ENCODE measurements around the gene GRIK5.

Gene GRIK5

DNA sequence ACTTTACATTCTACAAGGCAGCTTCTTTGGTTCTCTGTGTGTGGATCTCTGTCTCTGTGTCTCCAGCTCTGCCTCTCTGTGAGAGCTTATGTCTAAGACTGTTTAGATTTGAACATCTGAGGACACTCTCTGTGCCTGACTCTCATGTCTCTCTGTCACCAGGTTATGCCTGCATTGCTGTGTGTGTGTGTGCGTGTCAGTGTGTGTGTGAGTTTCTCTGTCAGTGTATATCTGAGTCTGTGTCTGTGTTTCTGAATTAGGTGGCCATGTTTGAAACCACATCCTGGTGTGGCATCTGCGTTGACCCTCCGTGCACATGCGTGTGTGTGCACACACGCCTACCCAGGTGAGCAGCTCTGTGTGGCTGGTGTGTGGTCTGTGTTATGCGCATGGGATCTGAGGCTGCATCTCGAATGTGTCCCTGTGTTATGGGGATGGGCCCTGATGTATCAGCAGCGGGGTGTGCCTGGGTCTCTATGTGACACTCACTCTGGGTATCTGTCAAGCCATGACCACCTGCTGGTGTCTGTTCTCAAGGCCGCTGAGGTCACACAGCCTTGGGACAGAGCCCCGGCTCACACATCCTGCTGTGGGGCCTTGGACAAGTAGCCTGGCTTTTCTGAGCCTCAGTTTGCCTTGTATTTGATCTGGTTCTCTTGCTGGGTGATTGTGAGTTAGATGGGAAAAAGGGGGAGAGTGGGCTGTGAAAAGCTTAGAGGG is 82.7 kb downstream of the GRIK5 start:
- TF ChIP-seq EZH2phosphoT487 (IDR thresholded peaks at IDR 0.05; ENCODE audit: borderline replicate concordance, low read length): no peak
- TF ChIP-seq, protein P1, sequence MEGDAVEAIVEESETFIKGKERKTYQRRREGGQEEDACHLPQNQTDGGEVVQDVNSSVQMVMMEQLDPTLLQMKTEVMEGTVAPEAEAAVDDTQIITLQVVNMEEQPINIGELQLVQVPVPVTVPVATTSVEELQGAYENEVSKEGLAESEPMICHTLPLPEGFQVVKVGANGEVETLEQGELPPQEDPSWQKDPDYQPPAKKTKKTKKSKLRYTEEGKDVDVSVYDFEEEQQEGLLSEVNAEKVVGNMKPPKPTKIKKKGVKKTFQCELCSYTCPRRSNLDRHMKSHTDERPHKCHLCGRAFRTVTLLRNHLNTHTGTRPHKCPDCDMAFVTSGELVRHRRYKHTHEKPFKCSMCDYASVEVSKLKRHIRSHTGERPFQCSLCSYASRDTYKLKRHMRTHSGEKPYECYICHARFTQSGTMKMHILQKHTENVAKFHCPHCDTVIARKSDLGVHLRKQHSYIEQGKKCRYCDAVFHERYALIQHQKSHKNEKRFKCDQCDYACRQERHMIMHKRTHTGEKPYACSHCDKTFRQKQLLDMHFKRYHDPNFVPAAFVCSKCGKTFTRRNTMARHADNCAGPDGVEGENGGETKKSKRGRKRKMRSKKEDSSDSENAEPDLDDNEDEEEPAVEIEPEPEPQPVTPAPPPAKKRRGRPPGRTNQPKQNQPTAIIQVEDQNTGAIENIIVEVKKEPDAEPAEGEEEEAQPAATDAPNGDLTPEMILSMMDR (IDR thresholded peaks at IDR 0.05; ENCODE audit: low read depth, low read length, poor library complexity, severe bottlenecking): no peak
- 0 out of 2 replicates have a peak, but pooled peaks cover under 1% of the 10 kb centered on the region for H4K20me1 ChIP-seq (ENCODE audit: control insufficient read depth, insufficient read depth, low read depth, low read length)
- no peaks in the 10 kb centered on the region for H3K9me3 ChIP-seq (ENCODE audit: control insufficient read depth, insufficient read depth, low read length)
- no peaks in the 10 kb centered on the region for H3F3A ChIP-seq (ENCODE audit: control insufficient read depth, insufficient read depth)
- H3K4me1 ChIP-seq (ENCODE audit: control insufficient read depth, low read length): no peaks in the 10 kb centered on the region; the same call in 1 of the 2 replicates
- H3K36me3 ChIP-seq (ENCODE audit: control insufficient read depth, low read length): peaks cover 26% of the 10 kb centered on the region
- no peak overlapping the region for H3K27ac ChIP-seq (ENCODE audit: low read depth, low read length)
- no peaks in the 10 kb centered on the region for H3K27me3 ChIP-seq (ENCODE audit: control insufficient read depth, low read length)
- H3K79me2 ChIP-seq (ENCODE audit: control insufficient read depth, low read length): peaks cover 2% of the 10 kb centered on the region
- H3K9me2 ChIP-seq (replicated peaks; ENCODE audit: control insufficient read depth, low read length): no peaks in the 10 kb centered on the region
- no peak overlapping the region for H3K4me2 ChIP-seq (ENCODE audit: low read length)
- no peak overlapping the region for H3K4me3 ChIP-seq (ENCODE audit: low read length)

- Histone ChIP-seq H3K4me3 (ENCODE audit: low read length) (no peak overlapping the region), H3K4me1 (ENCODE audit: control insufficient read depth, low read length) (no peaks in the 10 kb centered on the region), H3K9me2 (replicated peaks; ENCODE audit: control insufficient read depth, low read length) (no peaks in the 10 kb centered on the region), H4K20me1 (ENCODE audit: control insufficient read depth, insufficient read depth, low read depth, low read length) (no peaks in the 10 kb centered on the region), H3K79me2 (ENCODE audit: control insufficient read depth, low read length) (no peaks in the 10 kb centered on the region), H3F3A (ENCODE audit: control insufficient read depth, insufficient read depth) (no peaks in the 10 kb centered on the region), H3K9me3 (ENCODE audit: control insufficient read depth, insufficient read depth, low read length) (no peaks in the 10 kb centered on the region), H3K4me2 (ENCODE audit: low read length) (no peak overlapping the region), H3K36me3 (ENCODE audit: control insufficient read depth, low read length) (peaks cover 39% of the 10 kb centered on the region), H3K27ac (ENCODE audit: low read depth, low read length) (no peak overlapping the region), H3K27me3 (ENCODE audit: control insufficient read depth, low read length) (no peaks in the 10 kb centered on the region)
- TF ChIP-seq, protein P1 (IDR thresholded peaks at IDR 0.05; ENCODE audit: low read depth, low read length, poor library complexity, severe bottlenecking): no peak
- TF ChIP-seq EZH2phosphoT487 (IDR thresholded peaks at IDR 0.05; ENCODE audit: borderline replicate concordance, low read length): no peak
These were observed 85.0 kb downstream of the GRIK5 start for GRCh38 chr19:41984961-41985360.

GRCh38 chr19:41981724-41982123 is 88.3 kb downstream of the GRIK5 start:
- H3K9me2 ChIP-seq (replicated peaks; ENCODE audit: control insufficient read depth, low read length): no peaks in the 10 kb centered on the region
- no peaks in the 10 kb centered on the region for H3K27me3 ChIP-seq (ENCODE audit: control insufficient read depth, low read length)
- H3K4me2 ChIP-seq (ENCODE audit: low read length): no peak overlapping the region
- TF ChIP-seq, protein P1 (IDR thresholded peaks at IDR 0.05; ENCODE audit: low read depth, low read length, poor library complexity, severe bottlenecking): no peak
- no peak for TF ChIP-seq EZH2phosphoT487 (IDR thresholded peaks at IDR 0.05; ENCODE audit: borderline replicate concordance, low read length)
- no peak overlapping the region for H3K4me3 ChIP-seq (ENCODE audit: low read length)
- H3F3A ChIP-seq (ENCODE audit: control insufficient read depth, insufficient read depth): no peaks in the 10 kb centered on the region
- peaks cover 34% of the 10 kb centered on the region for H3K36me3 ChIP-seq (ENCODE audit: control insufficient read depth, low read length)
- no peaks in the 10 kb centered on the region for H4K20me1 ChIP-seq (ENCODE audit: control insufficient read depth, insufficient read depth, low read depth, low read length)
- no peaks in the 10 kb centered on the region for H3K79me2 ChIP-seq (ENCODE audit: control insufficient read depth, low read length)
- H3K4me1 ChIP-seq (ENCODE audit: control insufficient read depth, low read length): no peaks in the 10 kb centered on the region
- H3K27ac ChIP-seq (ENCODE audit: low read depth, low read length): no peak overlapping the region
- no peaks in the 10 kb centered on the region for H3K9me3 ChIP-seq (ENCODE audit: control insufficient read depth, insufficient read depth, low read length)

All from DOHH2 (cell line).